Activated CD8-positive, alpha-beta memory T cell treated with anti-CD3 and anti-CD28 coated beads for 4 hours (primary cell): ENCODE data around the gene DNAH14.
"Not testable (repeated sequence)": the region's sequence is repeated elsewhere in the genome, so short reads cannot be mapped to it uniquely, and the experiment has no call there.

Experiments used
- DNase-seq, 2 donors: peaks; one replicate each; pipeline ENCODE4 v3.0.0-alpha.2; 2020; ENCODE audit warnings: low read depth in 2 of 2

DNAH14 gene

GRCh38 chr1:225253784-225254183, 324.3 kb downstream of the DNAH14 start:
- no peak for DNase-seq

- DNase-seq: no peak
Observed at GRCh38 chr1:225254676-225255075, 325.2 kb downstream of the DNAH14 start.

- no peak for DNase-seq
Observed at GRCh38 chr1:225257081-225257480, 327.6 kb downstream of the DNAH14 start.

GRCh38 chr1:225258811-225259210, 329.3 kb downstream of the DNAH14 start:
- no peak for DNase-seq

- DNase-seq: no peak
Observed at GRCh38 chr1:225259542-225259941, 330.1 kb downstream of the DNAH14 start.

- DNase-seq: no peak
Observed at GRCh38 chr1:225260319-225260718, 330.8 kb downstream of the DNAH14 start.

GRCh38 chr1:225277445-225277844, 348.0 kb downstream of the DNAH14 start:
- DNase-seq: no peak

- no peak for DNase-seq
Observed at GRCh38 chr1:225280563-225280962, 351.1 kb downstream of the DNAH14 start.

- DNase-seq: no peak
Observed at GRCh38 chr1:225290244-225290643, 360.8 kb downstream of the DNAH14 start.

- DNase-seq: no peak
Observed at GRCh38 chr1:225299624-225300023, 370.1 kb downstream of the DNAH14 start.

- no peak for DNase-seq
Observed at GRCh38 chr1:225300381-225300780, 370.9 kb downstream of the DNAH14 start.

- no peak for DNase-seq
Observed at GRCh38 chr1:225304996-225305395, 375.5 kb downstream of the DNAH14 start.

GRCh38 chr1:225310544-225310943, 381.1 kb downstream of the DNAH14 start:
- DNase-seq: not testable (repeated sequence)

- DNase-seq: no peak
Observed at GRCh38 chr1:225318706-225319575, 389.5 kb downstream of the DNAH14 start.

GRCh38 chr1:225319871-225320270, 390.4 kb downstream of the DNAH14 start:
- DNase-seq: no peak

GRCh38 chr1:225321784-225322183, 392.3 kb downstream of the DNAH14 start:
- DNase-seq: no peak

GRCh38 chr1:225329041-225329440, 399.6 kb downstream of the DNAH14 start:
- DNase-seq: no peak

GRCh38 chr1:225329996-225330395, 400.5 kb downstream of the DNAH14 start:
- not testable (repeated sequence) for DNase-seq

- no peak for DNase-seq
Observed at GRCh38 chr1:225332686-225333085, 403.2 kb downstream of the DNAH14 start.

GRCh38 chr1:225335098-225335778, 405.8 kb downstream of the DNAH14 start:
- DNase-seq: not testable (repeated sequence)

GRCh38 chr1:225338545-225338944, 409.1 kb downstream of the DNAH14 start:
- DNase-seq: no peak

- no peak for DNase-seq
Observed at GRCh38 chr1:225341642-225342041, 412.2 kb downstream of the DNAH14 start.

GRCh38 chr1:225342695-225343094, 413.2 kb downstream of the DNAH14 start:
- no peak for DNase-seq
